K562 (cell line): Measurements from ENCODE around the gene NUDT22. TPM values are rescaled to one million over a fixed set of nuclear protein-coding genes. Genes with fewer than 3 reads are reported as not detected.

ENCODE experiments used
- ATAC-seq: fragments of 200-7000 bp; cut with Tn5 transposase; 3 replicates; pipeline ENCODE4 v1.9.1; 2020; ENCODE audit warnings: moderate library complexity
- BruUV-seq: library from RNA; stranded (reverse); fragments of 400-500 nt; replicated peaks from 2 replicates; lab custom pipeline; 2021; lab: Mats Ljungman, UMichigan
- CTCF ChIA-PET: fragments of 300-600 bp; formaldehyde crosslinking; extraction: SDS; loops from one replicate; lab custom pipeline; 2021; ENCODE audit warnings: low intra/inter-chr PET ratio; lab: Yijun Ruan, JAX
- POLR2A ChIA-PET: fragments of 300-600, 350-650 bp; sonication (Branson Sonifier 250); formaldehyde crosslinking; extraction: SDS; loops from one replicate; lab custom pipeline; 2021; ENCODE audit warnings: antibody characterized with exemption, inconsistent platforms; lab: Yijun Ruan, JAX
- DNase-seq, 4 experiments: peaks; one replicate each; pipeline versions ENCODE4 v3.0.0 to v3.0.0-alpha.2; 2011 to 2018; ENCODE audit warnings: low spot score in 3 of 4, mixed read lengths in 3 of 4; ENCODE audit errors: extremely low read depth in 1 of 4
- FAIRE-seq: peaks from 2 replicates; lab custom pipeline; 2011; peaks lifted over from hg19 to GRCh38; lab: Jason Lieb, UNC
- H2AFZ ChIP-seq: 2 replicates; pipeline ENCODE4 v1.6.0; 2011; ENCODE audit warnings: low read depth, low read length, control low read depth, inconsistent platforms
- H3K27ac ChIP-seq: fragments of 200-600 bp; 3 replicates; pipeline ENCODE4 v1.8.0; 2011; ENCODE audit warnings: low read depth, mild to moderate bottlenecking, control low read depth, inconsistent platforms, low read length, moderate library complexity, mixed read lengths; ENCODE audit errors: extremely low read depth
- H3K27me3 ChIP-seq, 2 experiments: fragments of 300-600 bp in 1 of 2; 2 replicates in 1 of 2; 3 replicates in 1 of 2; pipeline versions ENCODE4 v1.6.0 to v1.8.0; 2011; ENCODE audit warnings: inconsistent platforms in 2 of 2, low read length in 2 of 2, mild to moderate bottlenecking in 1 of 2, mixed read lengths in 1 of 2, moderate library complexity in 1 of 2; ENCODE audit not compliant: control insufficient read depth in 2 of 2, insufficient read depth in 2 of 2
- H3K36me3 ChIP-seq: fragments of 300-600 bp; 3 replicates; pipeline ENCODE4 v1.8.0; 2011; ENCODE audit warnings: mild to moderate bottlenecking, low read length, inconsistent platforms; ENCODE audit not compliant: control insufficient read depth, insufficient read depth
- H3K4me1 ChIP-seq, 2 experiments: fragments of 200-600 bp in 1 of 2; replicated peaks in 1 of 2; 2 replicates in 1 of 2; 3 replicates in 1 of 2; pipeline versions ENCODE4 v1.5.1 to v1.8.0; 2011; ENCODE audit warnings: inconsistent platforms in 2 of 2, low read length in 2 of 2, mild to moderate bottlenecking in 1 of 2, mixed read lengths in 1 of 2, moderate library complexity in 1 of 2; ENCODE audit not compliant: control insufficient read depth in 2 of 2, insufficient read depth in 2 of 2
- H3K4me2 ChIP-seq: 2 replicates; pipeline ENCODE4 v1.6.1; 2011; ENCODE audit warnings: low read length, control low read depth, inconsistent platforms, mixed read lengths; ENCODE audit not compliant: insufficient read depth
- H3K4me3 ChIP-seq: fragments of 200-600 bp; sonication (generic), shearing (Covaris generic); 2 replicates; pipeline ENCODE4 v1.5.1; 2016; ENCODE audit warnings: control low read depth, inconsistent platforms
- H3K79me2 ChIP-seq: fragments of 200-600 bp; 3 replicates; pipeline ENCODE4 v1.8.0; 2011; ENCODE audit warnings: low read length, inconsistent platforms; ENCODE audit not compliant: control insufficient read depth, insufficient read depth
- H3K9ac ChIP-seq, 2 experiments: 2 replicates each; pipeline versions ENCODE4 v1.6.0 to v1.6.1; 2011; ENCODE audit warnings: low read depth in 2 of 2, low read length in 2 of 2, control low read depth in 1 of 2, inconsistent platforms in 1 of 2, mild to moderate bottlenecking in 1 of 2, mixed read lengths in 1 of 2; ENCODE audit not compliant: insufficient read depth in 1 of 2
- H3K9me1 ChIP-seq: one replicate; pipeline ENCODE4 v1.6.0; 2011; ENCODE audit warnings: inconsistent platforms, mild to moderate bottlenecking, low read length, moderate library complexity; ENCODE audit not compliant: control insufficient read depth, insufficient read depth
- H3K9me3 ChIP-seq: replicated peaks from 2 replicates; pipeline ENCODE4 v1.5.1; 2011; ENCODE audit warnings: low read depth, low read length, inconsistent platforms; ENCODE audit not compliant: control insufficient read depth, insufficient read depth
- H4K20me1 ChIP-seq: replicated peaks from 2 replicates; pipeline ENCODE4 v1.6.1; 2011; ENCODE audit warnings: low read length, inconsistent platforms, mixed read lengths; ENCODE audit not compliant: control insufficient read depth, insufficient read depth
- ATF7 ChIP-seq: fragments of 450-650 bp; IDR thresholded peaks from 2 replicates; pipeline ENCODE4 v1.7.1; 2014; ENCODE audit warnings: mild to moderate bottlenecking, moderate library complexity
- CBFA2T2 ChIP-seq: fragments of 450-650 bp; conservative IDR thresholded peaks from 2 replicates; pipeline ENCODE4 v1.6.1; 2017; ENCODE audit warnings: mild to moderate bottlenecking
- CCNT2 ChIP-seq: IDR thresholded peaks from 2 replicates; pipeline ENCODE4 v1.6.1; 2011; ENCODE audit warnings: borderline replicate concordance, low read depth, mild to moderate bottlenecking, moderate library complexity, mixed read lengths, low read length; ENCODE audit not compliant: insufficient read length; ENCODE audit errors: extremely low read depth
- E4F1 ChIP-seq: fragments of 250-450 bp; sonication (Bioruptor Pico); IDR thresholded peaks from 2 replicates; pipeline ENCODE4 v1.5.0; 2021; ENCODE audit warnings: mild to moderate bottlenecking, borderline replicate concordance
- EP400 ChIP-seq: fragments of 450-650 bp; IDR thresholded peaks from 2 replicates; pipeline ENCODE4 v1.6.1; 2017; ENCODE audit warnings: antibody characterized with exemption, mild to moderate bottlenecking, moderate library complexity
- GTF2A2 ChIP-seq: IDR thresholded peaks from 2 replicates; pipeline ENCODE4 v1.6.1; 2016; ENCODE audit warnings: mild to moderate bottlenecking, missing genetic modification characterization, missing compliant biosample characterization
- MAZ ChIP-seq, 2 experiments: fragments of 450-650 bp in 1 of 2; sonication (generic) in 1 of 2; formaldehyde crosslinking; IDR thresholded peaks in 1 of 2; conservative IDR thresholded peaks in 1 of 2; 2 replicates each; pipeline versions ENCODE4 v1.4.0 to v1.5.0; 2020; ENCODE audit warnings: mild to moderate bottlenecking in 1 of 2, missing genetic modification reagents in 1 of 2
- NCOA6 ChIP-seq: fragments of 450-650 bp; IDR thresholded peaks from 2 replicates; pipeline ENCODE4 v1.6.1; 2017; ENCODE audit warnings: mild to moderate bottlenecking
- POLR2AphosphoS2 ChIP-seq: IDR thresholded peaks from 2 replicates; pipeline ENCODE4 v1.6.1; 2012; ENCODE audit warnings: low read length, improper control_type of control experiment
- POLR2G ChIP-seq: fragments of 200-400 bp; formaldehyde crosslinking; IDR thresholded peaks from 2 replicates; pipeline ENCODE4 v1.6.1; 2017; ENCODE audit warnings: low read depth, mild to moderate bottlenecking, antibody characterized with exemption, low read length, moderate library complexity
- SMARCA4 ChIP-seq: fragments of 450-650 bp; IDR thresholded peaks from 2 replicates; pipeline ENCODE4 v1.6.1; 2016
- SUPT5H ChIP-seq: fragments of 450-650 bp; IDR thresholded peaks from 2 replicates; pipeline ENCODE4 v1.6.1; 2016
- USF2 ChIP-seq: sonication (generic); formaldehyde crosslinking; IDR thresholded peaks from 2 replicates; pipeline ENCODE4 v1.5.0; 2020; ENCODE audit warnings: missing genetic modification reagents
- WGBS: fragments of 100-300 bp; shearing (Covaris generic); methylation state at CpG from one replicate; pipeline ENCODE4 v1.1.6; 2016; ENCODE audit warnings: low coverage, mixed read lengths; ENCODE audit not compliant: insufficient coverage; ENCODE audit errors: missing lambda C conversion rate; 5-methylcytosine and 5-hydroxymethylcytosine counted together
- in situ Hi-C: fragments of 300-500 bp; cut with MboI; formaldehyde crosslinking; loops from 4 replicates; pipeline ENCODE4 v1.15.0; 2018; ENCODE audit warnings: inconsistent platforms, mixed read lengths
- intact Hi-C: fragments of 100-400 bp; cut with micrococcal nuclease; formaldehyde crosslinking; loops from 2 replicates; pipeline ENCODE4 v1.14.2; 2022
- polyA plus RNA-seq, 8 experiments: library from polyadenylated mRNA; depleted of rRNA in 4 of 8; stranded (reverse) in 5 of 8; unstranded in 3 of 8; fragments of >200 nt; fragmentation: Nextera tagmentation in 2 of 8; fragmentation: Illumina TruSeq in 1 of 8; extraction: Ambion mirVana in 2 of 8; extraction: Trizol in 1 of 8; gene quantifications; 2 replicates each; pipeline versions ENCODE4 v1.2.1 to v1.2.3, GENCODE V29; 2011 to 2014; ENCODE audit warnings: inconsistent platforms in 1 of 8, missing spikeins in 1 of 8
- total RNA-seq, 7 experiments: library from RNA; depleted of rRNA in 6 of 7; stranded (reverse); fragments of >200 nt in 6 of 7; fragmentation: Illumina TruSeq in 2 of 7; extraction: Trizol in 2 of 7; gene quantifications; 2 replicates each; pipeline versions ENCODE4 v1.2.1 to v1.2.3, GENCODE V29; 2011 to 2021; ENCODE audit warnings: low replicate concordance in 1 of 7
- TF ChIP-seq, protein P1 (sequence below): sonication (generic); formaldehyde crosslinking; IDR thresholded peaks from 2 replicates; pipeline ENCODE4 v1.8.0; 2022; ENCODE audit warnings: missing genetic modification reagents, mild to moderate bottlenecking, moderate library complexity, borderline replicate concordance
- TF ChIP-seq, protein P2 (sequence below): sonication (generic); formaldehyde crosslinking; IDR thresholded peaks from 2 replicates; pipeline ENCODE4 v1.8.0; 2023; ENCODE audit warnings: mild to moderate bottlenecking, missing genetic modification reagents

NUDT22 gene
- total and polyA plus RNA-seq, 9 of the 15 experiments (the other 6 are each of a cell fraction or from before 2014, with no cell fraction given) = 6.3 to 92.6 (median 37.4) TPM

DNA sequence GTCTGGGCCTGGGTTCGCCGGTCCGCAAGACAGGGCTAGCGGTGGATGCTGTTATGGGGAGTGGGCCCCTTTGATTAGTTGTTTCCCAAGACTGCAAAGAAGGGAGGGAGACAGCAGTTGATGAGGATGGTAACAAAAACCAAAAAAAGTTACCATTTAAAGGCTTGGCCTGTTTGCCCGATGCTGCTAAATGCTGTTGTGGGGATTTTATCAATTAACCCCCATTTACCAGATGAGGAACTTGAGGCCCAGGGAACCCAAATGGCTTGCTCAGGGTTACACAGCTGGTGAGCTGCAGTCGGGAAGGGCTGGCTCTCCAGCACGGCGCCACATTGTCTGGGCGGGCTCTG lies 3.4 kb upstream of the NUDT22 start:
- Histone ChIP-seq H3K27me3 (no peaks in the 10 kb centered on the region), H2AFZ (no peak overlapping the region), H3K9ac (peak overlapping the region in 1 of 2 experiments; percentile 53; a peak in 2 of 4 replicates), H3K36me3 (peaks cover 63% of the 10 kb centered on the region), H3K27ac (no peak overlapping the region; the same call in 2 of the 3 replicates), H3K4me1 (peaks cover 0 to 61% of the 10 kb centered on the region in 2 experiments; a peak in 3 of 5 replicates), H3K9me1 (peaks cover 5% of the 10 kb centered on the region), H3K79me2 (peaks cover 28% of the 10 kb centered on the region), H3K4me2 (no peak overlapping the region), H4K20me1 (no peaks in the 10 kb centered on the region), H3K9me3 (no peaks in the 10 kb centered on the region), H3K4me3 (no peak overlapping the region)
- WGBS = 66% methylated on average over 6 of the region's 9 CpGs
- BruUV-seq = no TSS peak
- FAIRE-seq = no peak
- DNase-seq = peak in 1 of 4 experiments; percentile 19
- CTCF ChIA-PET = no interaction called here
- in situ Hi-C loops = no loop called here
- POLR2A ChIA-PET = interaction anchor here (6.3 kb wide), 1 partner anchor 15 kb away, joined by 77 read pairs; the partner anchor contains the start of gene FERMT3
- intact Hi-C loops = no loop called here
- no peak for ATAC-seq
- no peak for TF ChIP-seq GTF2A2
- TF ChIP-seq EP400 = no peak
- no peak for TF ChIP-seq E4F1 (CRISPR knock-in tag)
- TF ChIP-seq SMARCA4 = no peak
- TF ChIP-seq POLR2G = no peak
- TF ChIP-seq SUPT5H = peak; percentile 61; the same call in 1 of the 2 replicates
- TF ChIP-seq, protein P1, sequence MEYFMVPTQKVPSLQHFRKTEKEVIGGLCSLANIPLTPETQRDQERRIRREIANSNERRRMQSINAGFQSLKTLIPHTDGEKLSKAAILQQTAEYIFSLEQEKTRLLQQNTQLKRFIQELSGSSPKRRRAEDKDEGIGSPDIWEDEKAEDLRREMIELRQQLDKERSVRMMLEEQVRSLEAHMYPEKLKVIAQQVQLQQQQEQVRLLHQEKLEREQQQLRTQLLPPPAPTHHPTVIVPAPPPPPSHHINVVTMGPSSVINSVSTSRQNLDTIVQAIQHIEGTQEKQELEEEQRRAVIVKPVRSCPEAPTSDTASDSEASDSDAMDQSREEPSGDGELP (CRISPR knock-in tag) = no peak
- TF ChIP-seq ATF7 = no peak
- TF ChIP-seq MAZ (CRISPR knock-in tag; conservative IDR thresholded peaks at IDR 0.05 in 1 of 2, IDR thresholded peaks at IDR 0.05 in 1 of 2) = 0 out of 4 replicates have a peak, but pooled peaks of 1 of the 2 experiments have one; percentile 25
- no peak for TF ChIP-seq CBFA2T2
- TF ChIP-seq, protein P2, sequence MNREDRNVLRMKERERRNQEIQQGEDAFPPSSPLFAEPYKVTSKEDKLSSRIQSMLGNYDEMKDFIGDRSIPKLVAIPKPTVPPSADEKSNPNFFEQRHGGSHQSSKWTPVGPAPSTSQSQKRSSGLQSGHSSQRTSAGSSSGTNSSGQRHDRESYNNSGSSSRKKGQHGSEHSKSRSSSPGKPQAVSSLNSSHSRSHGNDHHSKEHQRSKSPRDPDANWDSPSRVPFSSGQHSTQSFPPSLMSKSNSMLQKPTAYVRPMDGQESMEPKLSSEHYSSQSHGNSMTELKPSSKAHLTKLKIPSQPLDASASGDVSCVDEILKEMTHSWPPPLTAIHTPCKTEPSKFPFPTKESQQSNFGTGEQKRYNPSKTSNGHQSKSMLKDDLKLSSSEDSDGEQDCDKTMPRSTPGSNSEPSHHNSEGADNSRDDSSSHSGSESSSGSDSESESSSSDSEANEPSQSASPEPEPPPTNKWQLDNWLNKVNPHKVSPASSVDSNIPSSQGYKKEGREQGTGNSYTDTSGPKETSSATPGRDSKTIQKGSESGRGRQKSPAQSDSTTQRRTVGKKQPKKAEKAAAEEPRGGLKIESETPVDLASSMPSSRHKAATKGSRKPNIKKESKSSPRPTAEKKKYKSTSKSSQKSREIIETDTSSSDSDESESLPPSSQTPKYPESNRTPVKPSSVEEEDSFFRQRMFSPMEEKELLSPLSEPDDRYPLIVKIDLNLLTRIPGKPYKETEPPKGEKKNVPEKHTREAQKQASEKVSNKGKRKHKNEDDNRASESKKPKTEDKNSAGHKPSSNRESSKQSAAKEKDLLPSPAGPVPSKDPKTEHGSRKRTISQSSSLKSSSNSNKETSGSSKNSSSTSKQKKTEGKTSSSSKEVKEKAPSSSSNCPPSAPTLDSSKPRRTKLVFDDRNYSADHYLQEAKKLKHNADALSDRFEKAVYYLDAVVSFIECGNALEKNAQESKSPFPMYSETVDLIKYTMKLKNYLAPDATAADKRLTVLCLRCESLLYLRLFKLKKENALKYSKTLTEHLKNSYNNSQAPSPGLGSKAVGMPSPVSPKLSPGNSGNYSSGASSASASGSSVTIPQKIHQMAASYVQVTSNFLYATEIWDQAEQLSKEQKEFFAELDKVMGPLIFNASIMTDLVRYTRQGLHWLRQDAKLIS (CRISPR knock-in tag) = no peak
- TF ChIP-seq POLR2AphosphoS2 = peak; percentile 49; the same call in 1 of the 2 replicates
- TF ChIP-seq USF2 (CRISPR knock-in tag) = no peak
- no peak for TF ChIP-seq NCOA6
- no peak for TF ChIP-seq CCNT2
